Gastrocnemius medialis (tissue), 4 donors: Measurements from ENCODE around the gene PDZRN4. TPM values are rescaled to one million over a fixed set of nuclear protein-coding genes. Genes with fewer than 3 reads are reported as not detected.

Experiments used
- ATAC-seq, 2 donors: fragments of 150-250 bp; one replicate each; pipeline ENCODE4 v1.9.1; 2016
- DNase-seq, 2 donors: peaks; one replicate each; pipeline ENCODE4 v3.0.0-alpha.2; 2019
- H3K27ac ChIP-seq, 4 donors: fragments of 200-600 bp; sonication (generic); 1 replicate in 1 of 4; 2 replicates in 3 of 4; pipeline ENCODE4 v1.5.1; 2016 to 2018; ENCODE audit warnings: mild to moderate bottlenecking in 2 of 4, moderate library complexity in 1 of 4
- H3K27me3 ChIP-seq, 3 donors: fragments of 200-600 bp; sonication (generic) in 2 of 3; 1 replicate in 1 of 3; 2 replicates in 2 of 3; pipeline versions ENCODE4 v1.5.1 to v1.6.0; 2016 to 2019; ENCODE audit warnings: mild to moderate bottlenecking in 1 of 3, moderate library complexity in 1 of 3
- H3K36me3 ChIP-seq, 2 donors: fragments of 200-600 bp; sonication (generic) in 1 of 2; one replicate each; pipeline ENCODE4 v1.5.1; 2017 to 2018
- H3K4me1 ChIP-seq, 2 donors: fragments of 200-600 bp; sonication (generic) in 1 of 2; one replicate each; pipeline ENCODE4 v1.5.1; 2016 to 2017; ENCODE audit warnings: mild to moderate bottlenecking in 2 of 2
- H3K4me3 ChIP-seq, 4 donors: fragments of 200-600 bp; sonication (generic) in 3 of 4; 1 replicate in 1 of 4; 2 replicates in 3 of 4; pipeline ENCODE4 v1.5.1; 2016 to 2019; ENCODE audit warnings: mild to moderate bottlenecking in 2 of 4
- H3K9me3 ChIP-seq, 3 donors: fragments of 200-600 bp; sonication (generic) in 2 of 3; 1 replicate in 1 of 3; 2 replicates in 2 of 3; pipeline ENCODE4 v1.5.1; 2016 to 2019
- CTCF ChIP-seq, 5 experiments: fragments of 450-650 bp in 3 of 5; fragments of 200-600 bp in 2 of 5; sonication (generic) in 2 of 5; IDR thresholded peaks in 4 of 5; conservative IDR thresholded peaks in 1 of 5; 1 replicate in 4 of 5; 2 replicates in 1 of 5; pipeline ENCODE4 v1.5.1; 2016 to 2019; ENCODE audit warnings: antibody characterized with exemption in 5 of 5, mild to moderate bottlenecking in 3 of 5, moderate library complexity in 3 of 5
- POLR2A ChIP-seq, 2 donors: fragments of 450-650 bp; IDR thresholded peaks; one replicate each; pipeline ENCODE4 v1.6.1; 2017; ENCODE audit warnings: antibody characterized with exemption in 2 of 2, mild to moderate bottlenecking in 2 of 2, moderate library complexity in 2 of 2
- in situ Hi-C, 4 donors: fragments of 200-750 bp; cut with MboI; loops; one replicate each; pipeline versions ENCODE4 v1.15.0 to v1.8.0; 2017; ENCODE audit warnings: low sequenced_read_pairs in 4 of 4
- intact Hi-C: fragments of 100-400 bp; cut with DNase I; formaldehyde crosslinking; loops from one replicate; pipeline ENCODE4 v1.15.1; 2023; ENCODE audit warnings: low total_unique reads
- total RNA-seq, 4 donors: library from RNA; depleted of rRNA; stranded (reverse); fragments of >200 nt; gene quantifications; one replicate each; pipeline versions ENCODE4 v1.1.0 to v1.2.3, GENCODE V29; 2016

Gene PDZRN4
- total RNA-seq, 4 donors from 2014 or later = 0.17 to 1.7 (median 0.64) TPM

DNA sequence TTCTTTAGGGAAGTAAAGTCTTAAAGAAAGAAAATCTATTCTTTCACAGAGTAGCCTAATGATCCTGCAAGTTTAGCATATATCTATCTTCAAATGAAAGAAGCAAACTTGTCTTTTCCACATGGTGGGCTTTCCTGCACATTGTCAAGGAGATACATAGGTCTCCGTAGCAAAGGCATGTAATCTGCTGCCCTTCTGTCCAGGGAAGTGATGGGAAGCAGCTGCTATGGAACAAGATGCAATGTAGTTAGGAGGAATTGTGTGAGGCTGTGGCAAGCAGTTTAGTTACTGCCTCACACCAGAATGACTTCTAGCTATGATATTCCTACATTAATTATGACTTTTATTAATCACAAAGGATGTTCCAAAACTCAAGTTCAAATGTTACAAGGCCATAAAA lies 174.4 kb downstream of the PDZRN4 start:
- in situ Hi-C loops = no loop called here
- no peak for TF ChIP-seq CTCF (IDR thresholded peaks at IDR 0.05 in 4 of 5, conservative IDR thresholded peaks at IDR 0.05 in 1 of 5)
- TF ChIP-seq POLR2A (IDR thresholded peaks at IDR 0.05) = no peak
- no peaks in the 10 kb centered on the region for H3K4me1 ChIP-seq
- ATAC-seq = no peak
- no peak for DNase-seq
- intact Hi-C loops = no loop called here
- no peaks in the 10 kb centered on the region for H3K27me3 ChIP-seq
- H3K36me3 ChIP-seq = no peaks in the 10 kb centered on the region
- H3K4me3 ChIP-seq = no peak overlapping the region
- no peak overlapping the region for H3K27ac ChIP-seq
- no peaks in the 10 kb centered on the region for H3K9me3 ChIP-seq

- DNase-seq = no peak
- TF ChIP-seq POLR2A (IDR thresholded peaks at IDR 0.05) (no peak), CTCF (IDR thresholded peaks at IDR 0.05 in 4 of 5, conservative IDR thresholded peaks at IDR 0.05 in 1 of 5) (no peak)
- Histone ChIP-seq H3K36me3 (no peaks in the 10 kb centered on the region), H3K9me3 (no peaks in the 10 kb centered on the region), H3K27me3 (no peaks in the 10 kb centered on the region), H3K4me3 (no peak overlapping the region), H3K4me1 (no peaks in the 10 kb centered on the region), H3K27ac (no peak overlapping the region)
- in situ Hi-C loops = no loop called here
- intact Hi-C loops = no loop called here
- ATAC-seq = no peak
Observed at GRCh38 chr12:41362931-41363330, 174.8 kb downstream of the PDZRN4 start.

DNA sequence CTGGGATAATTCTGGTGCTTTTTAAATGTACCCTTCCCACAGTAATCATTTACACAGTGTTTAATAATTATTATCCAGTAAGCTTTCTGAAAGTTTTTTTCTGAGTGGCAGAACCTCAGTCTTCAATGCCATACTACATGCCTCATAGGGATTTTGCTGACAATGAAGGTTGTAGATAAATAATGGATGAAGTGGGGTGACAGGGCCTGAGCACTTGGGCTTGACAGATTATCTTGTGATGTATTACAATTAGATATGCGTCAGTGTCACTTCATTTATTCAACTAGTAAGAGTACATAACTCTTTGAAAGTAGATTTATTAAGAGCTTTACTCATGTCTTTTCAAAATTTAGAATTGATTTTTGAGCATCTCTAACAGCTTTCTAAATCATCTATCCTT lies 176.1 kb downstream of the PDZRN4 start:
- in situ Hi-C loops (no loop called here), intact Hi-C loops (no loop called here)
- Histone ChIP-seq H3K4me3 (no peak overlapping the region), H3K9me3 (no peaks in the 10 kb centered on the region), H3K36me3 (no peaks in the 10 kb centered on the region), H3K4me1 (no peaks in the 10 kb centered on the region), H3K27ac (no peak overlapping the region), H3K27me3 (no peaks in the 10 kb centered on the region)
- DNase-seq (no peak), ATAC-seq (no peak)
- TF ChIP-seq CTCF (IDR thresholded peaks at IDR 0.05 in 4 of 5, conservative IDR thresholded peaks at IDR 0.05 in 1 of 5) = no peak
- no peak for TF ChIP-seq POLR2A (IDR thresholded peaks at IDR 0.05)

- DNase-seq = no peak
- TF ChIP-seq POLR2A (IDR thresholded peaks at IDR 0.05) = no peak
- TF ChIP-seq CTCF (IDR thresholded peaks at IDR 0.05 in 4 of 5, conservative IDR thresholded peaks at IDR 0.05 in 1 of 5) = no peak
- intact Hi-C loops = no loop called here
Observed at GRCh38 chr12:41365653-41366171, 177.6 kb downstream of the PDZRN4 start.

More at GRCh38 chr12:41365653-41366171, 177.6 kb downstream of the PDZRN4 start:
- no peak for ATAC-seq
- in situ Hi-C loops = no loop called here
- no peaks in the 10 kb centered on the region for H3K36me3 ChIP-seq
- H3K27ac ChIP-seq = no peak overlapping the region
- no peaks in the 10 kb centered on the region for H3K9me3 ChIP-seq
- no peaks in the 10 kb centered on the region for H3K4me1 ChIP-seq
- no peak overlapping the region for H3K4me3 ChIP-seq
- H3K27me3 ChIP-seq = no peaks in the 10 kb centered on the region
